GM21619 (cell line): Measurements from ENCODE around the gene ZNF467.

Experiments used
- ATAC-seq: cut with Tn5 transposase; IDR thresholded peaks from one replicate; pipeline ENCODE4 v1.9.1; 2021; ENCODE audit not compliant: unreplicated experiment

The ZNF467 gene, protein sequence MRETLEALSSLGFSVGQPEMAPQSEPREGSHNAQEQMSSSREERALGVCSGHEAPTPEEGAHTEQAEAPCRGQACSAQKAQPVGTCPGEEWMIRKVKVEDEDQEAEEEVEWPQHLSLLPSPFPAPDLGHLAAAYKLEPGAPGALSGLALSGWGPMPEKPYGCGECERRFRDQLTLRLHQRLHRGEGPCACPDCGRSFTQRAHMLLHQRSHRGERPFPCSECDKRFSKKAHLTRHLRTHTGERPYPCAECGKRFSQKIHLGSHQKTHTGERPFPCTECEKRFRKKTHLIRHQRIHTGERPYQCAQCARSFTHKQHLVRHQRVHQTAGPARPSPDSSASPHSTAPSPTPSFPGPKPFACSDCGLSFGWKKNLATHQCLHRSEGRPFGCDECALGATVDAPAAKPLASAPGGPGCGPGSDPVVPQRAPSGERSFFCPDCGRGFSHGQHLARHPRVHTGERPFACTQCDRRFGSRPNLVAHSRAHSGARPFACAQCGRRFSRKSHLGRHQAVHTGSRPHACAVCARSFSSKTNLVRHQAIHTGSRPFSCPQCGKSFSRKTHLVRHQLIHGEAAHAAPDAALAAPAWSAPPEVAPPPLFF

DNA sequence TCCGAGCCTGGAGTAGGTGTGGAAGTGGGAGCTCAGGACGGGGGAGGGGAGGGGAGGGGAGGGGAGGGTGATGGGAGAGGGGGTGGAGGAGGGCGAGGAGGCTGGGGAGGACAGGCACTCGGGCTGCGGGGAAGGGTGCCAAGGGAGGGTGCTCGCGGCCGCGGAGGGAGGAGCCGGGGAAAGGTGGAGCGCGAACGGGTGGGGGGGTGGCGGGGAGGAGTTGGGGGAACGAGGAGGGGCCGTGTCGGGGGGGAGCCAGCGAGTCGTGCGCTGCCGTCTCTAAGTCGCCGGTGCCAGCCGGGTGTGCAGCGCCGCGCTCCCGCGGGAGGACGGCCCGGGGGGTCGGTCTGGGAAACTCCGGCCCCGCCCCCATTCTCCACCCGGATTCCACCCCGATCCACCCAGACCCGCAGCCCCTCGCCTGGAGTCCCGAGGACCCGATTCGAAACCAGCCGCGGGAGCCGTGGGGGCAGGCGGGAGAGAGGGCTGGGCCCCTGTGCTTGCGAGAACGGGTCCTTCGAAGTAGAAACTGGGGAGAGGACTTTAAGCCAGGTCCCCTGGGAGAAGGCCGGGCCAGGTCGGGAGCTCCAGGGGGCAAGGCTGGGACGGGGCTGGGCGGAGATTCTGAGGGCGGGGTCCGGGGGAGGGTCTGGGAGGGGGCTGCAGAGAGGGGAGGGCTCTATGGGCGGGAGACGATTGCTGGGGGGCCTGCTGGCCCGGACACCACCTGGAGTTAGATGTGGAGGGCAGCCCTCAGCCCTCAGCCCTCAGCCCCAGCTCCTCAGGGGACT is at the start of gene ZNF467:
Gene ZNF467 (minus strand): TSS at position 143 of the 791 bp plus-strand sequence. CDS start 2,556 bp downstream, outside the sequence.
- no peak for ATAC-seq

- ATAC-seq: no peak
Observed at GRCh38 chr7:149822353-149822943, 49.1 kb upstream of the ZNF467 start.

GRCh38 chr7:149821191-149822148 is 48.1 kb upstream of the ZNF467 start:
- no peak for ATAC-seq

- ATAC-seq: no peak
Observed at GRCh38 chr7:149820622-149821190, 47.3 kb upstream of the ZNF467 start.

DNA sequence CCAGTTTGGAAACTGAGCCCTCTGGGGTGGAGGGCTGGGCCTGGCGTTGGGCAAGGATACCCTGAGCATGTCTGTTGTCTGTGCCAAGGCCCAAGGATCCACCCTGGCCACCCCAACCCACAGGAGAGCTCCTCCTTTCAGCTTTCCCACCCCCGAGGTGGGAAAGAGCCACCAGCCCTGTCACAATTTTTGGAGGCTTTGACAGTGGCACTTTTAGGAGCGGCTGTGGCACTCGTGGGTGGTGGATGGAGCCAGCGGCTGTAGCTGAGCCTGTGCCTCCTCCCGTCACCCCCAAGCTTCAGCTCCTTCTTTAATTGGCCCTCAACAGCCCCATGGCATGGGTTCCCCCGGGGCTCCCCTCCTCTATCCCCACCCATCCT is 46.6 kb upstream of the ZNF467 start:
- ATAC-seq: no peak

DNA sequence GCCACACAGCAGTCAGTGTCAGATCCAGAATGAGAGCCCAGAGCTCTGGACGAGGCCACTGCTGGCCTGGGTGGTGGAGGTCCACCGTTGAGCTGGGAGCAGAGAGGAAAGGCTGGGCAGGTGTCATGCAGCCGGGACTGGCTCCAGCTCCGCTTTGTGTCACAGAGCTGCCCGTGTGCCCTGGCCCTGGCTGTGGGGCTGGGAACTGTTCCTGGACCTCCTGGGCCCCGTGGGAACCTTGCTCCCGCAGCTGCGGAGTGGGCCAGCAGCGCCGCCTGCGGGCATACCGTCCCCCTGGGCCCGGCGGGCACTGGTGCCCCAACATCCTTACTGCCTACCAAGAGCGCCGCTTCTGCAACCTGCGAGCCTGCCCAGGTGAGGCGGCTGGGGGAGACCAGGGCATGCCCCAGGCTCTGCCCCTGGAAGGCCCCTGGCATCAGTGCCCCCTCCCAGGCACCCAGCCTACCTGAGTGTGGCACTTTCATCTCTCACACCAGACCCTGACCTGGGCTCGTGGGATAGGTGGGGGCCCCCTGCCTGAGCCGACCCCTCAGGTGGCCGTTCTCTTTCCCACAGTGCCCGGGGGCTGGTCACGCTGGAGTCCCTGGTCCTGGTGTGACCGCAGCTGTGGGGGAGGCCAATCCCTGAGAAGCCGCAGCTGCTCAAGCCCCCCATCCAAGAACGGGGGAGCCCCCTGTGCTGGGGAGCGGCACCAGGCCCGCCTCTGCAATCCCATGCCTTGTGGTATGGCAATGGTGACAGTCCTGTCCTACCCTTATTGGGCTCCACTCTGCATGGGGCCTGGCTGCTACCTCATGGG is 46.0 kb upstream of the ZNF467 start:
- no peak for ATAC-seq

DNA sequence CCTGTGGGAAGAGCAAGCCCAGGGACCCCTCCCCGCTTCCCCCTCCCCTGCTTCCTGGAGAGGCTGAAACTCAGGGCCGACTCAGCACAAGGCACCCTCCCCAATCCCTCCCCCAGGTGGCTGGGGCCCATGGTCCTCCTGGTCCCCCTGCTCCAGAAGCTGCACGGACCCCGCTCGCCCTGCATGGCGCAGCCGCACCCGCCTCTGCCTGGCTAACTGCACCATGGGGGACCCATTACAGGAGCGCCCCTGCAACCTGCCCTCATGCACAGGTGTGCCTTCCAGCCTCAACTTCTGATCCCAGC is 45.1 kb upstream of the ZNF467 start:
- ATAC-seq: no peak

GRCh38 chr7:149817836-149818535 is 44.6 kb upstream of the ZNF467 start:
- no peak for ATAC-seq

- ATAC-seq: no peak
Observed at GRCh38 chr7:149817301-149817771, 43.9 kb upstream of the ZNF467 start.

DNA sequence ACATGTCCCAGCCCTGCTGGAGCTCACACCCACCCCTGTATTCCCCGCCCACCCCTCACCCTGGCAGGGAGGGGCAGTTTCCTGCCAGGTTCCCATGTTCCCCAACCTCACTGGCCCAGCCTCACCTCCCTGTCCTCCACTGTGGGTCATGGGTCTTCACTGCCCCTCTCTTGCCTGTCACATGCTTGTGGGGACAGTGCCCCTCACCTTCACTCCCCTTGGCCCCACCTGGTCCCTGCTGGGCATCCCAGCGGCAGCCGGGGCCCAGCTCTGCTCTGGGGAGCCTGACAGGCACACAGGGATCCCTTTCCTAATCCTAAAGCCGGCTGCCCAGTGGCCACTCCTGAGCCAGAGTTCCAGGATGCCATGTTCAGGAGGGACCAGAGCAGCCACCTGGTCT is 43.4 kb upstream of the ZNF467 start:
- no peak for ATAC-seq

GRCh38 chr7:149816267-149816751 is 42.9 kb upstream of the ZNF467 start:
- no peak for ATAC-seq

- no peak for ATAC-seq
Observed at GRCh38 chr7:149815661-149816266, 42.4 kb upstream of the ZNF467 start.

- no peak for ATAC-seq
Observed at GRCh38 chr7:149815121-149815520, 41.7 kb upstream of the ZNF467 start.

GRCh38 chr7:149814494-149814893 is 41.1 kb upstream of the ZNF467 start:
- ATAC-seq: no peak

GRCh38 chr7:149813254-149814035 is 40.1 kb upstream of the ZNF467 start:
- ATAC-seq: no peak

- ATAC-seq: no peak
Observed at GRCh38 chr7:149811831-149812490, 38.6 kb upstream of the ZNF467 start.

GRCh38 chr7:149811221-149811620 is 37.8 kb upstream of the ZNF467 start:
- ATAC-seq: no peak
